Tibial nerve (tissue), 4 donors: ENCODE results near the gene YIPF2. TPM values are rescaled to one million over a fixed set of nuclear protein-coding genes. Genes with fewer than 3 reads are reported as not detected.

Source experiments
- DNase-seq, 2 donors: peaks; one replicate each; pipeline ENCODE4 v3.0.0-alpha.2; 2019; ENCODE audit warnings: low spot score in 2 of 2
- H3K27ac ChIP-seq, 4 donors: fragments of 200-600 bp; sonication (generic) in 3 of 4; one replicate each; pipeline ENCODE4 v1.5.1; 2017 to 2019; ENCODE audit warnings: mild to moderate bottlenecking in 1 of 4
- H3K27me3 ChIP-seq, 2 donors: fragments of 200-600 bp; sonication (generic) in 1 of 2; one replicate each; pipeline versions ENCODE4 v1.5.1 to v1.6.0; 2017 to 2019
- H3K36me3 ChIP-seq, 3 donors: fragments of 200-600 bp; sonication (generic); one replicate each; pipeline ENCODE4 v1.5.1; 2018 to 2019
- H3K4me1 ChIP-seq, 4 donors: fragments of 200-600 bp; sonication (generic) in 3 of 4; one replicate each; pipeline ENCODE4 v1.5.1; 2017 to 2019
- H3K4me3 ChIP-seq, 4 donors: fragments of 200-600 bp; sonication (generic) in 3 of 4; one replicate each; pipeline ENCODE4 v1.5.1; 2017 to 2019; ENCODE audit warnings: mild to moderate bottlenecking in 1 of 4, moderate library complexity in 1 of 4
- H3K9me3 ChIP-seq, 4 donors: fragments of 200-600 bp; sonication (generic) in 3 of 4; one replicate each; pipeline ENCODE4 v1.5.1; 2017 to 2019
- CTCF ChIP-seq, 5 experiments: fragments of 200-600 bp in 3 of 5; fragments of 450-650 bp in 2 of 5; sonication (generic) in 3 of 5; IDR thresholded peaks; one replicate each; pipeline ENCODE4 v1.5.1; 2016 to 2019; ENCODE audit warnings: antibody characterized with exemption in 5 of 5, mild to moderate bottlenecking in 3 of 5, moderate library complexity in 2 of 5
- EP300 ChIP-seq, 2 donors: sonication (generic); formaldehyde crosslinking; IDR thresholded peaks; one replicate each; pipeline ENCODE4 v1.6.1; 2017; ENCODE audit warnings: antibody characterized with exemption in 2 of 2, mild to moderate bottlenecking in 1 of 2
- POLR2A ChIP-seq, 2 donors: fragments of 450-650 bp; IDR thresholded peaks; one replicate each; pipeline ENCODE4 v1.6.1; 2017; ENCODE audit warnings: antibody characterized with exemption in 2 of 2, mild to moderate bottlenecking in 2 of 2, moderate library complexity in 2 of 2
- WGBS, 2 donors: methylation state at CpG; one replicate each; pipeline ENCODE4 v1.1.5; 2018; 5-methylcytosine and 5-hydroxymethylcytosine counted together
- total RNA-seq, 4 donors: library from RNA; depleted of rRNA; stranded (reverse); fragments of >200 nt; gene quantifications; one replicate each; pipeline ENCODE4 v1.1.0, GENCODE V29; 2016

The YIPF2 gene
- total RNA-seq, 4 donors from 2014 or later: 50.0 to 69.3 (median 56.4) TPM

- Histone ChIP-seq H3K4me1 (no peaks in the 10 kb centered on the region), H3K9me3 (no peaks in the 10 kb centered on the region), H3K27ac (no peak overlapping the region), H3K36me3 (peaks cover 4 to 93% (median 9%) of the 10 kb centered on the region in 3 donors), H3K27me3 (no peaks in the 10 kb centered on the region), H3K4me3 (no peak overlapping the region)
- 76 to 79% methylated on average over 16 of the region's 16 CpGs for WGBS, 2 donors
- no peak for TF ChIP-seq POLR2A (IDR thresholded peaks at IDR 0.05)
- no peak for TF ChIP-seq CTCF (IDR thresholded peaks at IDR 0.05)
- no peak for TF ChIP-seq EP300 (IDR thresholded peaks at IDR 0.05)
- DNase-seq: no peak
Measured at GRCh38 chr19:10920781-10921180, 7.7 kb downstream of the YIPF2 start.

GRCh38 chr19:10920288-10920655 is 8.2 kb downstream of the YIPF2 start:
- Histone ChIP-seq H3K27me3 (no peaks in the 10 kb centered on the region), H3K9me3 (no peaks in the 10 kb centered on the region), H3K27ac (no peak overlapping the region), H3K36me3 (peaks cover 4 to 94% (median 9%) of the 10 kb centered on the region in 3 donors), H3K4me1 (peaks cover 0 to under 1% (median 0%) of the 10 kb centered on the region in 4 donors), H3K4me3 (no peak overlapping the region)
- no peak for DNase-seq
- WGBS, 2 donors: 88 to 97% methylated on average over 5 to 10 of the region's 10 CpGs
- TF ChIP-seq EP300 (IDR thresholded peaks at IDR 0.05) (no peak), POLR2A (IDR thresholded peaks at IDR 0.05) (no peak), CTCF (IDR thresholded peaks at IDR 0.05) (no peak)

GRCh38 chr19:10919352-10920287 is 8.8 kb downstream of the YIPF2 start:
- Histone ChIP-seq H3K27me3 (no peaks in the 10 kb centered on the region), H3K27ac (no peak overlapping the region), H3K36me3 (peaks cover 4 to 94% (median 9%) of the 10 kb centered on the region in 3 donors), H3K4me1 (peaks cover 0 to 6% (median 0%) of the 10 kb centered on the region in 4 donors), H3K4me3 (no peak overlapping the region), H3K9me3 (no peaks in the 10 kb centered on the region)
- 76 to 81% methylated on average over 18 to 24 of the region's 26 CpGs for WGBS, 2 donors
- TF ChIP-seq EP300 (IDR thresholded peaks at IDR 0.05): no peak
- no peak for TF ChIP-seq CTCF (IDR thresholded peaks at IDR 0.05)
- TF ChIP-seq POLR2A (IDR thresholded peaks at IDR 0.05): no peak
- DNase-seq: no peak

GRCh38 chr19:10918359-10918758 is 10.1 kb downstream of the YIPF2 start:
- H3K36me3 ChIP-seq: peaks cover 4 to 94% (median 13%) of the 10 kb centered on the region in 3 donors
- no peak for TF ChIP-seq POLR2A (IDR thresholded peaks at IDR 0.05)
- TF ChIP-seq CTCF (IDR thresholded peaks at IDR 0.05): no peak
- no peak for TF ChIP-seq EP300 (IDR thresholded peaks at IDR 0.05)

GRCh38 chr19:10916602-10917001 is 11.8 kb downstream of the YIPF2 start:
- TF ChIP-seq CTCF (IDR thresholded peaks at IDR 0.05) (no peak), EP300 (IDR thresholded peaks at IDR 0.05) (no peak), POLR2A (IDR thresholded peaks at IDR 0.05) (no peak)
- Histone ChIP-seq H3K9me3 (no peaks in the 10 kb centered on the region), H3K27ac (no peak overlapping the region), H3K27me3 (no peaks in the 10 kb centered on the region), H3K4me3 (no peak overlapping the region), H3K4me1 (peaks cover 0 to 6% (median 0%) of the 10 kb centered on the region in 4 donors), H3K36me3 (peaks cover 2 to 94% (median 20%) of the 10 kb centered on the region in 3 donors)
- DNase-seq: no peak
- WGBS, 2 donors: 91 to 100% methylated on average over 1 to 6 of the region's 6 CpGs

More at GRCh38 chr19:10918359-10918758, 10.1 kb downstream of the YIPF2 start:
- Histone ChIP-seq H3K4me1 (peaks cover 0 to 6% (median 0%) of the 10 kb centered on the region in 4 donors), H3K27ac (no peak overlapping the region), H3K9me3 (no peaks in the 10 kb centered on the region), H3K27me3 (no peaks in the 10 kb centered on the region), H3K4me3 (no peak overlapping the region)
- no peak for DNase-seq
- 90 to 91% methylated on average over 11 of the region's 11 CpGs for WGBS, 2 donors
